HG03571 (cell line): ENCODE measurements around the gene EGF.

Experiments
- ATAC-seq: cut with Tn5 transposase; IDR thresholded peaks from one replicate; pipeline ENCODE4 v1.9.1; 2021; ENCODE audit not compliant: unreplicated experiment

EGF gene

DNA sequence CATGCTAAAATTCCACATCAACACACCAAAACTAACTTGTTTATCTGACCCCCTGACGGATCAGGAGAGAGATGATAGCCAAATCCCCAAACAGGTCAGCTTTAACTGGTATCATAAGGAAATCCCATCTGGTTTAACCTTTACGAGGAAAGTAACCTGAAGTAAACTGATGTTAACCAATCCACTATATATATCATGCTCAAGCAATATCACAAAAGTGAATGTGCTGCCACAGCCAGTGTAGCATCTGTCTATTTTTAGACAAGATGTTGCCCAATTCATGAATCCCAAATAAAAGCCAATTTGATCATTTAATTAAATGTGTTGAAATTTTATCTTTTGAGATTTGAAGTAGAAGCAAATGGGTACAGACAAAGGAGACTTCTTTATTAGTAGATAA is 44.5 kb downstream of the EGF start:
- no peak for ATAC-seq

- ATAC-seq, result no peak
These were observed 46.5 kb downstream of the EGF start for GRCh38 chr4:109959195-109959594.

DNA sequence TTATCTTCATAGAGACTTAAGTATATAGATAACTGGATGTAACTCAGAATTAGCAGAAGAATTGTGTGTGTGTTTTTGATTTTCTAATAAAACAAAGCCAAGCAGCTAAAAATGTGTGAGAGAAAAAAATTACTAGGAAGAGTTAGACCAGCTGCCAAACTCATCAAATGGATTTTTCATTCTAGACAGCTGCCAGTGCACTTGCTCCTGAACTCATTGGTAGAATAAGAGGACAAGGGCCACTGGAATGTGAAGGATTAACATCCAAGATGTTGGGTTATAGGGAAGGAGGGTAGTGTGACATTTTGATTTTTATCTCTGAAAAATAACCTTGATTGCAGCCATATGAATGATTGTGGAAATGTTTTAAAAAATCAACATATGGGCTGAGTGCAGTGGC is 49.7 kb downstream of the EGF start:
- ATAC-seq, result no peak

DNA sequence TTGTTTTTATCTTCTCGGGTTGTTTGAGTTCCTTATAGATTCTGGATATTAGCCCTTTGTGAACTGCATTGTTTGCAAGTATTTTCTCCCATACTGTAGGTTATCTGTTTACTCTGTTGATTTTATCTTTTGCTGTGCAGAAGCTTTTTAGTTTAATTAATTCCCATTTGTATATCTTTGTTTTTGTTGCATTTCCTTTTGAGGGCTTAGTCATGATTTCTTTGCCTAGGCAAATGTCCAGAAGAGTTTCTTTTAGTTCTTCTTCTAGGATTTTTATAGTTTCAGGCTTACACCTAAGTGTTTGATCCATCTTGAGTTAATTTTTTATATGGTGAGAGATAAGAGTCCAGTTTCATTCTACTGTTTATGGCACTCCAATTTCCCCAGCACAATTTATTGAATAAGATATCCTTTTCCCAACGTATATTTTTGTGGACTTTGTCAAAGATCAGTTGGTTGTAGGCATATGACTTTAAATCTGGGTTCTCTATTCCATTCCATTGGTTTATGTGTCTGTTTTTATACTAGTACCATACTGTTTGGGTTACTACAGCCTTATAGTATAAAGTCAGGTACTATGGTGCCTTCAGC is 54.3 kb downstream of the EGF start:
- no peak for ATAC-seq

DNA sequence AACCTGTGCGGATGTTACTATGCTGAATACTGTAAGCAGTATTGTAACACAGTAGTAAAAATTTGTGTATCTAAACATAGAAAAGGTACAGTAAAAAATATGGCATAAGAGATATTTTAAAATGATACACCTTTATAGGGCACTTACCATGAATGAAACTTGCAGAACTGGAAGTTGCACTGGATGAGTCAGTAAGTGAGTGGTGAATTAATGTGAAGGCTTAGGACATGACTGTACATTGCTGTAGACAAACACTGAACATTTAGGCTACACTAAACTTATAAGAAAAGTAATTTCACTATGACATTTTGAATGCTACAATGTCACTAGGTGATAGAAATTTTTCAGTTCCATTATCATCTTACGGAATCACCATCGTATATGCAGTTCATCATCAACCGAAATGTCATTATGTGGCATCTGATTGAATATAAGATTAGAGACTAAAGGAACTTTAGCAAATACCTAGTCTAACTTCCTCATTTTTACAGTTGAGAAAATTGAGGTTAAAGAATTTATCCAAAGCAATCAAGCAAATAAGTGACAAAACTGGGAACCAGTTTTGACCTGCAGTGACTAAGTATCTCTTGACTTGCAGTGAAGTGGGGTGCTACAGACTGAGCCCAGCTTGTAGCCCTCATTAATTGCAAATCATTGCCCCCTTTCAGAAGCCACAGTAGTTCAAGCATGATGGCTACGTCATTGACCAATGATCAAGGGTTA is 55.3 kb downstream of the EGF start:
- ATAC-seq, result no peak

DNA sequence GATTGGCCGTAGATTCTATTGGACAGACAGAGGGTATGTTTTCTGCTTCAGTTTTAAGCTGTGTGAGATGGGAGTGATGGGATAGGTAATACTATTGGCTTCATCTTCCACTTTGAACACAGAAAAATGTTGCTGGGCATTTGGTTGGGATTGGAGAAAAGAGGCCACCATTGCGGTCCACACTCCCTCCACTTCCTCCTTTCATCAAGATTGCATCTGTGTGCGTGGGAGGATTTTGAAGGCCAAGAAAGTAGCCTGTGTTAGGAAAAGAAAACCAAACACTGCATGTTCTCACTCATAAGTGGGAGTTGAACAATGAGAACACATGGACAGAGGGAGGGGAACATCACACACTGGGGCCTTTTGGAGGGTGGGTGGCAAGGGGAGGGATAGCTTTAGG is 56.4 kb downstream of the EGF start:
- no peak for ATAC-seq

GRCh38 chr4:109969919-109970318 is 57.2 kb downstream of the EGF start:
- no peak for ATAC-seq

GRCh38 chr4:109972786-109973528 is 60.3 kb downstream of the EGF start:
- ATAC-seq, result no peak

DNA sequence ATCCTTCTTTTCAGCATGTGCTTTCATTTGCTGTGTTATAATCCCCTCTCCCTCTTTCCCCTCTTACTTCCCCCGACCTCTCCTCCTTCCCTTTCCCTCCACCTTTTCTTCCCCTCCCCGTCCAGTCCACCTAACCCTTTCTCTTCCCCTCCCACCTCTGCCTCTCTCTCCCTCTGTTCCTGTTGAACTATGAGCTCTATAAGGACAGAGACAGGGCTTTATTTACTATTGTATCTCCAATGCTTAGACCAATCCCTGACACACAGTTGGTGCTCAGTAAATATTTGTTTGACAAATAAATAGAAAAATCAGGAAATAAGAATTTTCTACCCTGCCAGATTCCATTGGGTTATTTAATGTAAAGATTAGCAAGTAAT is 60.8 kb downstream of the EGF start:
- no peak for ATAC-seq

GRCh38 chr4:109976189-109976588 is 63.5 kb downstream of the EGF start:
- ATAC-seq, result no peak

DNA sequence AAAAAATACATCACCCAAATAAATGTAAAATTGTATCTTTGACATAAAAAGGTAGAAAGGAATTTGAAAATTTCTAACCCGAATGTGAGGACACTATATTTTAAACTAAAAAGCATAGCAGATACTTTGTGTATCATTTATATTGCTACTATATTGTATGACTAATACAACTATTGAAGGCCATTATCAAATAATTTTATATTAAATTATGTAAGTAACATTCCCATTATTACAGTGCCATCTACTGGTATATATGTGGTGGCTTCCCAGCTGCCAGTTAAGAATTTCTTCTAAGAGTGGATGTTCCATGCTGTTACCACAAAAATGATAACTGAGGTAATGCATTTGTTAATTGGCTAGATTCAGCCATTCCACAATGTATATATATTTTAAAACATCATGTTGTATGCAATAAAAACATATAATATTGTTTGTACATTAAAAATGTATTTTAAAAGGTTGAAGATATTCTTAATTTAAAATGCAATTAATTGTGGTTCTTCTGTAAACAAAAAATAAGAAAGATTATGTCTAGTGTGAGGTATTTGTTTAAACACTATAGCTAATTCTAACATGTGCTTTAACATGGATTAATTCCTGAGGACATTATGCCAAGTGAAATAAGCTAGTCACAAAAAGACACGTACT is 65.3 kb downstream of the EGF start:
- no peak for ATAC-seq

DNA sequence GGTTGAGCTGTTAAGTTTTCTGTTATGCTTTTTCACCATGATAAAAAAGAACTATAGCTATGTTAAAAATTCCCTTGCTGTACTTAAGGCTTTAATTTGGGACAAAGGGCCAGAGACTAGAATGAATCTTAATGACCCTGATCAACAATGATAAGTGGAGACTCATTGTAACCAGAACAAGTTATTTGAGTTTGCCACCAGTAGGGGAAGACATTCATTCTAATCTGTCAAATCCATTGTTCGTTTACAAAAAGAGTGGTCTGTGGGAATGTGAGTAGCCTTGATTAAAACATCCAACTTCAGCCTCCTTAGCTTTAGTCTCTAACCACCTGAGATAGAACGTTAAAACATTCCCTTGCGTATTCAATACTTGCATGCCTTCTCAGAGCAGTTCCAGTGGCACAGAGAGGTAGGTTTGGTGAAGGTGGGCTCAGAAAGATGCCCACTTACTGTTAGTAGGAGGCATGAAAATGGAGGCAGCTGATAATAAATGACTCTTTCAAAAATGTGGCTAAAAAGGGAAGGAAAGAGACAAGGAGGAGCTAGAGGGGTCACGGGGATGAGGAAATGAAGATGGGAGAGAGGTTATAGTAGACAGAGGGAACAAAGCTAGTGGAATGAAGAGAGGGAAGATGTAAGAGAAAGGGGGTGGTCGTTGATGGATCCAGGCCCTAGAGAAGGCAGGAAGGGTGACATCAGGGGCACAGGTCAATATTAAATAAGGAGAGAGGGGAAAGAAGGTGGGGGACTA is 66.2 kb downstream of the EGF start:
- no peak for ATAC-seq

- ATAC-seq, result no peak
These were observed 67.4 kb downstream of the EGF start for GRCh38 chr4:109979920-109980717.

DNA sequence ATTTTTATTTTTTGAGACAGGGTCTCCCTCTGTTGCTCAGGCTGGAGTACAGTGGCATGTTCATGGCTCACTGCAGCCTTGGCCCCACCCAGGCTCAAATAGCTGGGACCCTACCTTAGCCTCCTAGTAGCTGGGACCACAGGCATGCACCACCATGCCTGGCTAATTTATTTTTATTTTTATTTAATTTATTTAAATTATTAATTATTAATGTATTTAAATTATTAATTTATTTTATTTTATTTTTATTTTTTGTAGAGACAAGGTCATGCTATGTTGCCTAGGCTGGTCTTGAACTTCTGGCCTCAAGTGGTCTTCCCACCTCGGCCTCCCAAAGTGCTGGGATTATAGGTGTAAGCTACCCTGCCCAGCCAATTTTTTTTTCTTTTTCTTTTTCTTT is 69.3 kb downstream of the EGF start:
- ATAC-seq, result no peak

DNA sequence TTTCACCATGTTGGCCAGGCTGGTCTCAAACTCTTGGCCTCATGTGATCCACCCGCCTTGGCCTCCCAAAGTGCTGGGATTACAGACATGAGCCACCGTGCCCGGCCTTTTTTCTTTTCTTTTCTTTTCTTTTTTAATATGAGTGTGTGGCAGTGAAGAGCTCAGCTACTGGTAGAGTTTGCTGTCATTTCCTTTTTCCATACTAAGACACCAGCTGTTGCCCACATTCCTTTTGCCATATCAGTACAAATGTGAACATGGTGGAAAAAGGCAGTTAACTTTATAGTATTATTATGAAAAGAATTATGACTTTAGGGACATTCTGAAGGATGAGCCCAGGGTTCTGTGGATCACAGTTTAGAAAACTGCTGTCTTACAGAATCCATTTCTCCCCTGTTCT is 69.8 kb downstream of the EGF start:
- ATAC-seq, result no peak

GRCh38 chr4:109985993-109986974 is 73.6 kb downstream of the EGF start:
- no peak for ATAC-seq

- ATAC-seq, result no peak
These were observed 76.4 kb downstream of the EGF start for GRCh38 chr4:109989044-109989443.

GRCh38 chr4:109989618-109990017 is 76.9 kb downstream of the EGF start:
- ATAC-seq, result no peak
